ENCODE measurements around the gene ARMCX2. TPM values are rescaled to one million over a fixed set of nuclear protein-coding genes. Genes with fewer than 3 reads are reported as not detected.

Gene ARMCX2
- 0.17 TPM for total RNA-seq (2021; ENCODE audit: unreplicated experiment)
- not detected in 2 replicates for polyA plus RNA-seq (2012)
- Bru-seq, nascent RNA, result not detected
- not detected for BruChase-seq, experiment 1, labeled RNA remaining after a 6-hour chase
- not detected for BruChase-seq, experiment 2, labeled RNA remaining after a 2-hour chase
- long read RNA-seq, result 0 reads

DNA sequence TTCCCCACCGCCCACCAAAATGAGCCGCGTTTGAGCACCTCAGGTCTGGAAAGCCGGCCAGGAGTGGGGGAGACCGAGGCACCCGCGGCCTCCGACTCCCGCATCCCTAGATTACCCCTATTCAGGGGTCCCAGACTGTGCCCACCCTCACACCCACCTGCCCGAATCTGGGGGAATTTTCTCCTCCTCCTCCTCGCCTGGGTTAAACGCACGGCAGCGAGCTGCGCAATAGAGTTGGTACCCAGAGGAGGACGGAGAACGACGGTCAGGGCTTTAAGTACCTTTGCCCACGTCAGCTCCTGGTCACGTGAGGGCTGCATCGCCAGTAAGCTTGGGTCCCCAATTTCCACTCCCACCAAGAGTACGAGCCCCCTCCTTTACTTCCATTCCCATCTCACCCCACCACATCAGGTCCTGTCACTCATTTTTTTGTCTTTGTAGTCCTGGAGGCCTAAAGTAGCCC lies at the start of gene ARMCX2:
TSS of gene ARMCX2 (minus strand) at position 250 of the 463 bp plus-strand sequence. CDS start 2,262 bp downstream, outside the sequence.
- intact Hi-C loops (cut with micrococcal nuclease), result no loop called here

DNA sequence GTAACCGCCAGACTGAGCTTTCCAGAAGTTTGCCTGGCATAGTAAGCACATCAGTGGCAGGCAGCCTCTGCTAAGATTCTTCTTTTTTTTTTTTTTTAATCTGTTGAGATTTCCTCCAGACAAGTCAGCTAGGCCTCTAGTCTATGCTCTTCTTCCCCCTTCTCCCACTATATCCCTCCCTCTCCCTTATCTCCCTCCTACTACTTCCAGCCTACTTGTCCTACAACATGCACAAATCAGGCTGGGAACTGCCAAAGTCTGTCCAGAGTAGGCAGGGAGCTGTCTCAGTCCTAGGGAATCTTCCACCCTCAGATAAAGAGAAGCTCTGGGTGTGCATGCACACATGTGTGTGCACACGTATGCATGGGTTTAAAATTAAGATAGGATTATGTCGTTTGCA lies 49.7 kb upstream of the ARMCX2 start:
- no peaks in the 10 kb centered on the region for H3K27me3 ChIP-seq (ENCODE audit: insufficient read depth, low read length)
- H3K4me2 ChIP-seq (ENCODE audit: low read length), result no peak overlapping the region
- TF ChIP-seq CBX3 (IDR thresholded peaks at IDR 0.05; ENCODE audit: low read depth), result no peak
- no peak for TF ChIP-seq YY1 (IDR thresholded peaks at IDR 0.05; ENCODE audit: extremely low read depth, insufficient replicate concordance, low read depth, low read length)
- TF ChIP-seq, protein P1, sequence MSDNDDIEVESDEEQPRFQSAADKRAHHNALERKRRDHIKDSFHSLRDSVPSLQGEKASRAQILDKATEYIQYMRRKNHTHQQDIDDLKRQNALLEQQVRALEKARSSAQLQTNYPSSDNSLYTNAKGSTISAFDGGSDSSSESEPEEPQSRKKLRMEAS (IDR thresholded peaks at IDR 0.05), result no peak
- TF ChIP-seq, protein P2, sequence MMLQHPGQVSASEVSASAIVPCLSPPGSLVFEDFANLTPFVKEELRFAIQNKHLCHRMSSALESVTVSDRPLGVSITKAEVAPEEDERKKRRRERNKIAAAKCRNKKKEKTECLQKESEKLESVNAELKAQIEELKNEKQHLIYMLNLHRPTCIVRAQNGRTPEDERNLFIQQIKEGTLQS (IDR thresholded peaks at IDR 0.05), result no peak
- TF ChIP-seq, protein P3, sequence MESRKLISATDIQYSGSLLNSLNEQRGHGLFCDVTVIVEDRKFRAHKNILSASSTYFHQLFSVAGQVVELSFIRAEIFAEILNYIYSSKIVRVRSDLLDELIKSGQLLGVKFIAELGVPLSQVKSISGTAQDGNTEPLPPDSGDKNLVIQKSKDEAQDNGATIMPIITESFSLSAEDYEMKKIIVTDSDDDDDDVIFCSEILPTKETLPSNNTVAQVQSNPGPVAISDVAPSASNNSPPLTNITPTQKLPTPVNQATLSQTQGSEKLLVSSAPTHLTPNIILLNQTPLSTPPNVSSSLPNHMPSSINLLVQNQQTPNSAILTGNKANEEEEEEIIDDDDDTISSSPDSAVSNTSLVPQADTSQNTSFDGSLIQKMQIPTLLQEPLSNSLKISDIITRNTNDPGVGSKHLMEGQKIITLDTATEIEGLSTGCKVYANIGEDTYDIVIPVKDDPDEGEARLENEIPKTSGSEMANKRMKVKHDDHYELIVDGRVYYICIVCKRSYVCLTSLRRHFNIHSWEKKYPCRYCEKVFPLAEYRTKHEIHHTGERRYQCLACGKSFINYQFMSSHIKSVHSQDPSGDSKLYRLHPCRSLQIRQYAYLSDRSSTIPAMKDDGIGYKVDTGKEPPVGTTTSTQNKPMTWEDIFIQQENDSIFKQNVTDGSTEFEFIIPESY (IDR thresholded peaks at IDR 0.05; ENCODE audit: extremely low read depth, insufficient replicate concordance, low read length), result no peak
- TF ChIP-seq POLR2A (IDR thresholded peaks at IDR 0.05; ENCODE audit: borderline replicate concordance, extremely low read depth, insufficient read depth, insufficient read length), result no peak
- TF ChIP-seq SIN3A (IDR thresholded peaks at IDR 0.05; ENCODE audit: low read depth), result no peak
- TF ChIP-seq EGR1 (IDR thresholded peaks at IDR 0.05; ENCODE audit: low read depth), result no peak
- no peak for TF ChIP-seq EZH2phosphoT487 (IDR thresholded peaks at IDR 0.05; ENCODE audit: borderline replicate concordance)
- TF ChIP-seq, protein P4, sequence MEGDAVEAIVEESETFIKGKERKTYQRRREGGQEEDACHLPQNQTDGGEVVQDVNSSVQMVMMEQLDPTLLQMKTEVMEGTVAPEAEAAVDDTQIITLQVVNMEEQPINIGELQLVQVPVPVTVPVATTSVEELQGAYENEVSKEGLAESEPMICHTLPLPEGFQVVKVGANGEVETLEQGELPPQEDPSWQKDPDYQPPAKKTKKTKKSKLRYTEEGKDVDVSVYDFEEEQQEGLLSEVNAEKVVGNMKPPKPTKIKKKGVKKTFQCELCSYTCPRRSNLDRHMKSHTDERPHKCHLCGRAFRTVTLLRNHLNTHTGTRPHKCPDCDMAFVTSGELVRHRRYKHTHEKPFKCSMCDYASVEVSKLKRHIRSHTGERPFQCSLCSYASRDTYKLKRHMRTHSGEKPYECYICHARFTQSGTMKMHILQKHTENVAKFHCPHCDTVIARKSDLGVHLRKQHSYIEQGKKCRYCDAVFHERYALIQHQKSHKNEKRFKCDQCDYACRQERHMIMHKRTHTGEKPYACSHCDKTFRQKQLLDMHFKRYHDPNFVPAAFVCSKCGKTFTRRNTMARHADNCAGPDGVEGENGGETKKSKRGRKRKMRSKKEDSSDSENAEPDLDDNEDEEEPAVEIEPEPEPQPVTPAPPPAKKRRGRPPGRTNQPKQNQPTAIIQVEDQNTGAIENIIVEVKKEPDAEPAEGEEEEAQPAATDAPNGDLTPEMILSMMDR (IDR thresholded peaks at IDR 0.05 in 2 of 3, conservative IDR thresholded peaks at IDR 0.05 in 1 of 3; ENCODE audit: borderline replicate concordance in 1 of 3, insufficient read depth in 1 of 3, low read depth in 2 of 3, low read length in 2 of 3), result no peak
- no peak for TF ChIP-seq ZFX (IDR thresholded peaks at IDR 0.05)
- no peak for TF ChIP-seq ELF1 (IDR thresholded peaks at IDR 0.05; ENCODE audit: borderline replicate concordance, low read depth)
- TF ChIP-seq RAD21 (IDR thresholded peaks at IDR 0.05; ENCODE audit: low read depth), result no peak
- TF ChIP-seq FOSL1 (IDR thresholded peaks at IDR 0.05; ENCODE audit: low read depth), result no peak
- no peak for TF ChIP-seq SP1 (IDR thresholded peaks at IDR 0.05; ENCODE audit: low read depth)
- TF ChIP-seq POLR2AphosphoS5 (IDR thresholded peaks at IDR 0.05; ENCODE audit: low read depth, low read length), result no peak
- no peak for TF ChIP-seq TCF7L2 (IDR thresholded peaks at IDR 0.05; ENCODE audit: borderline replicate concordance, extremely low read depth, insufficient read depth, insufficient read length)
- POLR2A ChIA-PET, result no interaction called here
- intact Hi-C loops (cut with micrococcal nuclease), result no loop called here
- CTCF ChIA-PET, result no interaction called here
- no peaks in the 10 kb centered on the region for H3K9me3 ChIP-seq (ENCODE audit: control insufficient read depth in 1 of 2, insufficient read depth in 1 of 2, low read depth in 1 of 2, low read length in 2 of 2)
- H3K36me3 ChIP-seq (ENCODE audit: control insufficient read depth in 1 of 2, insufficient read depth in 2 of 2, low read length in 2 of 2), result no peaks in the 10 kb centered on the region
- H3K9ac ChIP-seq (ENCODE audit: low read length), result no peak overlapping the region
- no peak for DNase-seq (ENCODE audit: low read depth, low spot score)
- no TSS peak for BruUV-seq (replicated peaks)
- ATAC-seq, result no peak
- H3K79me2 ChIP-seq (ENCODE audit: insufficient read depth, low read length), result no peaks in the 10 kb centered on the region
- no peaks in the 10 kb centered on the region for H3K4me1 ChIP-seq (ENCODE audit: control insufficient read depth in 1 of 2, insufficient read depth in 2 of 2, low read length in 2 of 2)
- no peaks in the 10 kb centered on the region for H4K20me1 ChIP-seq (ENCODE audit: insufficient read depth)
- H3K9me2 ChIP-seq (ENCODE audit: insufficient read depth), result no peaks in the 10 kb centered on the region
- RAD21 ChIA-PET (ENCODE audit: low non-redundant PET in 1 of 2, low total read pairs in 2 of 2, uncharacterized antibody in 2 of 2, unreplicated experiment in 2 of 2), result no interaction called here
- no peak overlapping the region for H3K4me3 ChIP-seq (replicated peaks in 1 of 2; ENCODE audit: low read depth in 1 of 2, low read length in 2 of 2)
- H2AFZ ChIP-seq (ENCODE audit: low read depth, low read length, poor library complexity, severe bottlenecking), result no peak overlapping the region
- no peak overlapping the region for H3K27ac ChIP-seq (ENCODE audit: low read depth, low read length)

More for the DNA sequence above, at the start of gene ARMCX2:
- no peaks in the 10 kb centered on the region for H3K79me2 ChIP-seq (ENCODE audit: insufficient read depth, low read length)
- no peaks in the 10 kb centered on the region for H3K36me3 ChIP-seq (ENCODE audit: control insufficient read depth in 1 of 2, insufficient read depth in 2 of 2, low read length in 2 of 2)
- no peaks in the 10 kb centered on the region for H3K4me1 ChIP-seq (ENCODE audit: control insufficient read depth in 1 of 2, insufficient read depth in 2 of 2, low read length in 2 of 2)
- DNase-seq (ENCODE audit: low read depth, low spot score), result no peak
- RAD21 ChIA-PET (ENCODE audit: low non-redundant PET in 1 of 2, low total read pairs in 2 of 2, uncharacterized antibody in 2 of 2, unreplicated experiment in 2 of 2), result no interaction called here
- H3K4me3 ChIP-seq (replicated peaks in 1 of 2; ENCODE audit: low read depth in 1 of 2, low read length in 2 of 2), result no peak within 1 kb of the TSS
- H3K9me3 ChIP-seq (ENCODE audit: control insufficient read depth in 1 of 2, insufficient read depth in 1 of 2, low read depth in 1 of 2, low read length in 2 of 2), result no peaks in the 10 kb centered on the region
- no peaks in the 10 kb centered on the region for H3K9me2 ChIP-seq (ENCODE audit: insufficient read depth)
- H3K4me2 ChIP-seq (ENCODE audit: low read length), result no peak within 1 kb of the TSS
- H3K27me3 ChIP-seq (ENCODE audit: insufficient read depth, low read length), result peaks cover 15% of the 10 kb centered on the region
- no TSS peak for BruUV-seq (replicated peaks)
- ATAC-seq, result no peak
- no peak within 1 kb of the TSS for H3K27ac ChIP-seq (ENCODE audit: low read depth, low read length)
- no peak for TF ChIP-seq RAD21 (IDR thresholded peaks at IDR 0.05; ENCODE audit: low read depth)
- POLR2A ChIA-PET, result no interaction called here
- H2AFZ ChIP-seq (ENCODE audit: low read depth, low read length, poor library complexity, severe bottlenecking), result no peak within 1 kb of the TSS
- no peak within 1 kb of the TSS for H3K9ac ChIP-seq (ENCODE audit: low read length)
- CTCF ChIA-PET, result no interaction called here
- H4K20me1 ChIP-seq (ENCODE audit: insufficient read depth), result no peaks in the 10 kb centered on the region

Measured in HCT116 (cell line).